Osteocyte (in vitro differentiated cells): Measurements from ENCODE around the gene TGM2. TPM values are rescaled to one million over a fixed set of nuclear protein-coding genes. Genes with fewer than 3 reads are reported as not detected.

Experiments
- DNase-seq: peaks from one replicate; pipeline ENCODE4 v3.0.0; 2021; ENCODE audit warnings: mixed read lengths; ENCODE audit not compliant: unreplicated experiment; ENCODE audit errors: extremely low spot score
- H3K27ac Mint-ChIP-seq: one replicate; pipeline ENCODE4 v1.8.0; 2021; ENCODE audit warnings: mild to moderate bottlenecking, mixed read lengths; ENCODE audit not compliant: unreplicated experiment
- H3K27me3 Mint-ChIP-seq: one replicate; pipeline ENCODE4 v1.8.0; 2021; ENCODE audit warnings: mixed read lengths; ENCODE audit not compliant: unreplicated experiment
- H3K36me3 Mint-ChIP-seq: one replicate; pipeline ENCODE4 v1.8.0; 2021; ENCODE audit warnings: mixed read lengths; ENCODE audit not compliant: unreplicated experiment
- H3K4me1 Mint-ChIP-seq: one replicate; pipeline ENCODE4 v1.8.0; 2021; ENCODE audit warnings: mixed read lengths; ENCODE audit not compliant: unreplicated experiment
- H3K4me3 Mint-ChIP-seq: one replicate; pipeline ENCODE4 v1.8.0; 2021; ENCODE audit warnings: mild to moderate bottlenecking, moderate library complexity, mixed read lengths; ENCODE audit not compliant: unreplicated experiment
- H3K9me3 Mint-ChIP-seq: one replicate; pipeline ENCODE4 v1.8.0; 2021; ENCODE audit warnings: mixed read lengths; ENCODE audit not compliant: unreplicated experiment
- CTCF ChIP-seq: fragments of 200-600 bp; sonication (generic); IDR thresholded peaks from 2 replicates; pipeline ENCODE4 v1.5.0; 2021; ENCODE audit warnings: antibody characterized with exemption, mild to moderate bottlenecking, moderate library complexity
- total RNA-seq: library from RNA; stranded (reverse); gene quantifications from 2 replicates; pipeline ENCODE4 v1.2.1, GENCODE V29; 2021

The TGM2 gene
- total RNA-seq, 1 donor from 2014 or later = 29.2 TPM

DNA sequence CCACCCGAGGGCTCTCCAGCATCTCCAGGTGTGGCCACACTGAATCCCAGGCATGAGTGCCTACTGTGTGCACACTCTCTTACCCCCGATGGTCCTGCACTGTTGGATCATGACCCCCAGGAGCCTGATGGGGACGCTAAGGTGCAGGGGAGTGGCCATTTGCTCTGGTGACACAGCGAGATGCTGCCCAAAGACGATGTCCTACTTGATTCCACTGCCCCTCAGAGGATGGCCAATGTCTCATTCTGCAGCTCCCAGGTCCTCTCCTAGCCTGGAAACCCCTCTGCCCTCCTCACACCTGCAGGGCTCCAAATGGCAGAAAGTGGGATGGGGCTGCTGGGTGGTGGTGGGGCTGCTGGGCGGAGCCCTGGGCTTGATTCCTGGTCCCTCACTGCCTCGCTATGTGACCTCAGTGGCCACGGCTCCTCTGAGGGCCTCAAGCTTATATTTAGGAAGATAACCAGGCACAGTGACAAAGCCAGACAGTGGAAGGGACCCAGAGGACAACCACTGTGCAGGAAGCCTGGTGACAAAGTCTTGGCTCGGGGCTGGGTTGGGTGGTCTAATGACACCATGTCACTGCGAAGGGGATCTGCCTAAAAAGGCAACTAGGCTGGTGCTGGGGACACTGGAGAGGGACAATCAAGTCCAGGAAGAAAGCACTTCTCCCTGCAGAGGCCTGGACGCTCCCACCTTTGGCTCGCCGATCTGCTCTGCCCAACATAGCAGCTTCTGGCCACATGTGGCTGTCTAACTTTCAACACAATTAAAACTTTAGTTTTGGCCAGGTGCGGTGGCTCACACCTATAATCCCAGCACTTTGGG is 28.4 kb downstream of the TGM2 start:
- Mint-ChIP-seq H3K9me3 (no peaks in the 10 kb centered on the region), H3K36me3 (peaks cover 4% of the 10 kb centered on the region), H3K4me3 (no peak overlapping the region), H3K4me1 (peaks cover 62% of the 10 kb centered on the region), H3K27ac (no peak overlapping the region), H3K27me3 (no peaks in the 10 kb centered on the region)
- TF ChIP-seq CTCF = no peak
- no peak for DNase-seq

GRCh38 chr20:38135651-38136420 is 29.2 kb downstream of the TGM2 start:
- Mint-ChIP-seq H3K4me1 (peaks cover 54% of the 10 kb centered on the region), H3K4me3 (no peak overlapping the region), H3K36me3 (peaks cover 4% of the 10 kb centered on the region), H3K9me3 (no peaks in the 10 kb centered on the region), H3K27ac (no peak overlapping the region), H3K27me3 (no peaks in the 10 kb centered on the region)
- no peak for DNase-seq
- TF ChIP-seq CTCF = no peak

DNA sequence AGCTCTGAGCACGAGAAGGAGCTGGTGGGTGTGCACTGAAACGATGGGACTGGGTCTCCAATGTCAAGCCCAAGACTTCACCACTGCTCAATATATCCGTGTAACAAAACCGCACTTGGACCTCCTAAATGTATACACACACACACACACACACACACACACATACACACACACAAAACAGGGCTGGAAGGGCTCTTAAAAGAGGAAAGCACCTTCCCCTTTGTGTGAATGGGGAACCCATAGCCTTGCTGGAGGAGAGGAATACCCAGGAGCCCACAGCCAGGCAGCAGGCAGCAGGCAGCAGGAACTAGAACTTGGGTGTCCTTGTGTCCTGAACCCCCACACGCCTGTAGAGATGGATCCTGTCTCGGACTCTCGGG is 29.8 kb downstream of the TGM2 start:
- peaks cover 4% of the 10 kb centered on the region for H3K36me3 Mint-ChIP-seq
- TF ChIP-seq CTCF = no peak
- DNase-seq = no peak
- no peaks in the 10 kb centered on the region for H3K9me3 Mint-ChIP-seq
- no peaks in the 10 kb centered on the region for H3K27me3 Mint-ChIP-seq
- no peak overlapping the region for H3K4me3 Mint-ChIP-seq
- H3K27ac Mint-ChIP-seq = no peak overlapping the region
- H3K4me1 Mint-ChIP-seq = peaks cover 49% of the 10 kb centered on the region

DNA sequence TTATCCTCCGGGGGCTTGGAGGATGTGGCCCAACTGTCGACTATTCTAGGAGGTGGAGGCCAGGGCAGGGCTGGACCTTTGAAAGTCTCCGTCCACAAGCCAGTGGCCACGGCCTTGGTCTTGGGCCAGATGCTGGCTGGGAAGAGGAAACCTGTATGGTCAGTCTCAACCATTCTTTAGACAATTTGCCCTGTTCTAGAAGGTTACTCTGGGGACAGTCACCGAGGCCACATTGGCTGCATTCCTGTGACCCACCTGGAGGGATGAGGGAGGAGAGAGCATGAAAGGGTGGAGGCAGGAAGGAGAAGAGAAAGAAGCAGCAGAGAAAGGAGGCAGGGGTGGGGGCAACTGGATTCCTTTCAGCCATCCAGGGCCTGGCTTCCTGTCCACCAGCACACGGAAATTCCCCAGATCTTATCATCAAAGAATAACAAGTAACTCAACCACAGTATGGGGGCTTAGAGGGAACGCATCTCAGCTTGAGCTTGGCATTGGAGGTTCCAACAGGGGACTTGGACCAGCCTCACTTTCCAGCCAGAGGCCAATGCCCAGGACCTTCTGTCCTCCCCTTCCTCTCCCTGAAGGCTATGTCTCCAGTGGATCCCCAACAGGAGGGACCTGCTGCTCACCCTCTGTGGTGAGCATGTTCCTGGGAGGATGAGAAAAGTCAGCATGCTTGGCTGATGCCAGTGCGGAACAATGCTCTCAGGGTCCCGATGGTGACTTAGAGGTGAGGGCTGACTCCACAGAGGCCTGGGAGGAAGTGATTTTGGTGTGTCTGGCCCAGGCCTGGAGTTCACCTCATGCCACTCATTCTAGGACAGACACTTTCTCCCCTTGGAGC is 30.4 kb downstream of the TGM2 start:
- H3K27ac Mint-ChIP-seq = peak overlapping the region; percentile 80
- H3K4me1 Mint-ChIP-seq = peaks cover 42% of the 10 kb centered on the region
- H3K4me3 Mint-ChIP-seq = no peak overlapping the region
- TF ChIP-seq CTCF = no peak
- peaks cover 4% of the 10 kb centered on the region for H3K36me3 Mint-ChIP-seq
- no peak for DNase-seq
- H3K27me3 Mint-ChIP-seq = no peaks in the 10 kb centered on the region
- H3K9me3 Mint-ChIP-seq = no peaks in the 10 kb centered on the region
